CD4-positive, alpha-beta T cell treated with Interleukin-17A for 1 hour (primary cell): ENCODE results near the gene KRTAP3-3.

Source experiments
- DNase-seq: peaks from one replicate; pipeline ENCODE4 v3.0.0-alpha.2; 2020

Gene KRTAP3-3

GRCh38 chr17:40956401-40957254 lies 37.3 kb downstream of the KRTAP3-3 start:
- DNase-seq, result no peak

- no peak for DNase-seq
Measured at GRCh38 chr17:40953881-40954280, 40.1 kb downstream of the KRTAP3-3 start.

- DNase-seq, result no peak
Measured at GRCh38 chr17:40952661-40953060, 41.3 kb downstream of the KRTAP3-3 start.

GRCh38 chr17:40952154-40952553 lies 41.8 kb downstream of the KRTAP3-3 start:
- DNase-seq, result no peak

- DNase-seq, result no peak
Measured at GRCh38 chr17:40951011-40951622, 42.8 kb downstream of the KRTAP3-3 start.

GRCh38 chr17:40950176-40950575 lies 43.8 kb downstream of the KRTAP3-3 start:
- no peak for DNase-seq

GRCh38 chr17:40949418-40949817 lies 44.5 kb downstream of the KRTAP3-3 start:
- no peak for DNase-seq

- DNase-seq, result no peak
Measured at GRCh38 chr17:40947929-40948328, 46.0 kb downstream of the KRTAP3-3 start.

- DNase-seq, result no peak
Measured at GRCh38 chr17:40945414-40945813, 48.5 kb downstream of the KRTAP3-3 start.

- no peak for DNase-seq
Measured at GRCh38 chr17:40944531-40944930, 49.4 kb downstream of the KRTAP3-3 start.
